SK-N-SH (cell line): Measurements from ENCODE around the gene COBLL1.

Experiments used
- POLR2AphosphoS5 ChIP-seq: IDR thresholded peaks from 2 replicates; pipeline ENCODE4 v1.6.1; 2012; ENCODE audit warnings: low read depth, low read length
- TEAD4 ChIP-seq: IDR thresholded peaks from 2 replicates; pipeline ENCODE4 v1.4.0; 2012; ENCODE audit warnings: mild to moderate bottlenecking, borderline replicate concordance; ENCODE audit not compliant: insufficient read depth
- TF ChIP-seq, protein P1 (sequence below): fragments of 200-600 bp; sonication (generic); IDR thresholded peaks from 2 replicates; pipeline ENCODE4 v1.6.1; 2017; ENCODE audit warnings: antibody characterized with exemption, mild to moderate bottlenecking, moderate library complexity

DNA sequence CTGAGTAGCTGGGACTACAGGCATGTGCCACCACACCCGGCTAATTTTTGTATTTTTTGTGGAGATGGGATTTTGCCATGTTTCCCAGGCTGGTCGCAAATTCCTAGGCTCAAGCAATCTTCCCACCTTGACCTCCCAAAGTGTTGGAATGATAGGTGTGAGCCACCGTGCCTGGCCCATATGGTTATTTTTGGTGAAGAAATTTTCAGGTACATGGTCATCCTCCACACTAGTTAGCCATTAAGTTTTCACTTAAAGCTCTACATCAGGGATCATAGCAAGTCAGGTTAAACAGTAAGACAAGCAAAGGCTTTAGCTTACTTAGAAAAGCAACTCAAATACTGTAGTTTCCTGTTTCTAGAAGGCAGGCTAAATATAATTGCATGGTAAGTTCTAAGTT is 116.1 kb downstream of the COBLL1 start:
- TF ChIP-seq TEAD4 (no peak), POLR2AphosphoS5 (no peak)
- TF ChIP-seq, protein P1, sequence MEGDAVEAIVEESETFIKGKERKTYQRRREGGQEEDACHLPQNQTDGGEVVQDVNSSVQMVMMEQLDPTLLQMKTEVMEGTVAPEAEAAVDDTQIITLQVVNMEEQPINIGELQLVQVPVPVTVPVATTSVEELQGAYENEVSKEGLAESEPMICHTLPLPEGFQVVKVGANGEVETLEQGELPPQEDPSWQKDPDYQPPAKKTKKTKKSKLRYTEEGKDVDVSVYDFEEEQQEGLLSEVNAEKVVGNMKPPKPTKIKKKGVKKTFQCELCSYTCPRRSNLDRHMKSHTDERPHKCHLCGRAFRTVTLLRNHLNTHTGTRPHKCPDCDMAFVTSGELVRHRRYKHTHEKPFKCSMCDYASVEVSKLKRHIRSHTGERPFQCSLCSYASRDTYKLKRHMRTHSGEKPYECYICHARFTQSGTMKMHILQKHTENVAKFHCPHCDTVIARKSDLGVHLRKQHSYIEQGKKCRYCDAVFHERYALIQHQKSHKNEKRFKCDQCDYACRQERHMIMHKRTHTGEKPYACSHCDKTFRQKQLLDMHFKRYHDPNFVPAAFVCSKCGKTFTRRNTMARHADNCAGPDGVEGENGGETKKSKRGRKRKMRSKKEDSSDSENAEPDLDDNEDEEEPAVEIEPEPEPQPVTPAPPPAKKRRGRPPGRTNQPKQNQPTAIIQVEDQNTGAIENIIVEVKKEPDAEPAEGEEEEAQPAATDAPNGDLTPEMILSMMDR, result no peak
